Panc1 (cell line): ENCODE results near the gene MAPK11. TPM values are rescaled to one million over a fixed set of nuclear protein-coding genes. Genes with fewer than 3 reads are reported as not detected.

Experiments used
- ATAC-seq: fragments of 200-7000 bp; cut with Tn5 transposase; 2 replicates; pipeline ENCODE4 v1.9.1; 2020; ENCODE audit warnings: mild to moderate bottlenecking, moderate library complexity
- BruUV-seq: library from RNA; stranded (reverse); fragments of 400-500 nt; replicated peaks from 2 replicates; lab custom pipeline; 2021; lab: Mats Ljungman, UMichigan
- CTCF ChIA-PET: fragments of 300-600 bp; sonication (Branson Sonifier 250); formaldehyde crosslinking; loops from one replicate; lab custom pipeline; 2022; ENCODE audit warnings: antibody characterized with exemption; lab: Charles Lee
- POLR2A ChIA-PET: fragments of 300-600 bp; sonication (Branson Sonifier 250); formaldehyde crosslinking; loops from one replicate; lab custom pipeline; 2022; ENCODE audit warnings: antibody characterized with exemption; lab: Charles Lee
- DNase-seq: peaks from one replicate; pipeline ENCODE4 v3.0.0-alpha.2; 2010; ENCODE audit warnings: low read depth, low spot score
- H3K27ac ChIP-seq: 2 replicates; pipeline ENCODE4 v1.5.1; 2011; ENCODE audit warnings: mild to moderate bottlenecking, low read length, inconsistent platforms
- H3K27me3 ChIP-seq: fragments of 200-500 bp; sonication (Bioruptor generic); 2 replicates; pipeline ENCODE4 v1.6.0; 2014; ENCODE audit warnings: low read length, inconsistent platforms; ENCODE audit not compliant: control insufficient read depth, insufficient read depth
- H3K36me3 ChIP-seq: fragments of 200-500 bp; sonication (Bioruptor generic); 2 replicates; pipeline ENCODE4 v1.5.1; 2014; ENCODE audit warnings: inconsistent platforms, mild to moderate bottlenecking, low read length, moderate library complexity; ENCODE audit not compliant: control insufficient read depth, insufficient read depth
- H3K4me1 ChIP-seq: 2 replicates; pipeline ENCODE4 v1.5.1; 2011; ENCODE audit warnings: inconsistent platforms, mild to moderate bottlenecking, low read length, moderate library complexity; ENCODE audit not compliant: control insufficient read depth, insufficient read depth
- H3K4me3 ChIP-seq, 2 experiments: 2 replicates each; pipeline ENCODE4 v1.5.1; 2011 to 2012; ENCODE audit warnings: low read depth in 2 of 2, low read length in 2 of 2, mild to moderate bottlenecking in 2 of 2, inconsistent platforms in 1 of 2, moderate library complexity in 1 of 2
- H3K9me3 ChIP-seq: fragments of 200-500 bp; sonication (Bioruptor generic); 2 replicates; pipeline ENCODE4 v1.5.1; 2014; ENCODE audit warnings: low read depth, mild to moderate bottlenecking, inconsistent platforms, low read length, moderate library complexity; ENCODE audit not compliant: control insufficient read depth, insufficient read depth
- CTCF ChIP-seq: fragments of 450-650 bp; IDR thresholded peaks from 2 replicates; pipeline ENCODE4 v1.5.1; 2017; ENCODE audit warnings: mild to moderate bottlenecking
- POLR2AphosphoS5 ChIP-seq: IDR thresholded peaks from 2 replicates; pipeline ENCODE4 v1.6.1; 2012; ENCODE audit warnings: mild to moderate bottlenecking, low read depth, low read length, moderate library complexity
- REST ChIP-seq, 2 experiments: IDR thresholded peaks; 2 replicates each; pipeline ENCODE4 v1.6.1; 2011 to 2012; ENCODE audit warnings: low read depth in 2 of 2, control low read depth in 1 of 2, low read length in 1 of 2, mild to moderate bottlenecking in 1 of 2, moderate library complexity in 1 of 2; ENCODE audit not compliant: insufficient read depth in 1 of 2
- SIN3A ChIP-seq: IDR thresholded peaks from 2 replicates; pipeline ENCODE4 v1.6.1; 2012; ENCODE audit warnings: low read depth, mild to moderate bottlenecking, low read length, moderate library complexity, borderline replicate concordance; ENCODE audit not compliant: insufficient read depth
- TCF7L2 ChIP-seq: IDR thresholded peaks from 2 replicates; pipeline ENCODE4 v1.6.1; 2011; ENCODE audit warnings: mild to moderate bottlenecking, low read depth, low read length, inconsistent platforms
- in situ Hi-C: cut with HindIII; loops from 2 replicates; pipeline ENCODE4 v1.10.0; 2016; ENCODE audit warnings: low sequenced_read_pairs, low pct_unique_long_range_greater_than_20kb
- intact Hi-C: fragments of 100-400 bp; cut with micrococcal nuclease; formaldehyde crosslinking; loops from one replicate; pipeline ENCODE4 v1.10.0; 2022; ENCODE audit not compliant: unreplicated experiment
- total RNA-seq: library from RNA; stranded (reverse); gene quantifications from one replicate; pipeline ENCODE4 v1.2.1, GENCODE V29; 2021; ENCODE audit not compliant: unreplicated experiment

MAPK11 gene
- total RNA-seq, 1 experiment from 2014 or later: 77.7 TPM

- H3K4me3 ChIP-seq: no peak overlapping the region
- H3K27me3 ChIP-seq: no peaks in the 10 kb centered on the region
- H3K36me3 ChIP-seq: no peaks in the 10 kb centered on the region; the same call in 1 of the 2 replicates
- H3K4me1 ChIP-seq: peaks cover 33% of the 10 kb centered on the region
- no peak for ATAC-seq
- in situ Hi-C loops (no loop called here), intact Hi-C loops (no loop called here)
- POLR2A ChIA-PET: no interaction called here
- no peaks in the 10 kb centered on the region for H3K9me3 ChIP-seq
- no peak for TF ChIP-seq REST (IDR thresholded peaks at IDR 0.05; ENCODE audit: insufficient read depth in 1 of 2, low read depth in 2 of 2, low read length in 1 of 2)
- no peak for TF ChIP-seq TCF7L2
- no peak for TF ChIP-seq POLR2AphosphoS5
- no peak for TF ChIP-seq SIN3A
- TF ChIP-seq CTCF: no peak
- DNase-seq: no peak
- H3K27ac ChIP-seq: no peak overlapping the region
- BruUV-seq: no TSS peak
- CTCF ChIA-PET: no interaction called here
Observed at GRCh38 chr22:50310031-50310722, 40.0 kb upstream of the MAPK11 start.

GRCh38 chr22:50309601-50309991 is 39.4 kb upstream of the MAPK11 start:
- no peak overlapping the region for H3K4me3 ChIP-seq
- H3K27me3 ChIP-seq: no peaks in the 10 kb centered on the region
- H3K27ac ChIP-seq: no peak overlapping the region
- no TSS peak for BruUV-seq
- in situ Hi-C loops (no loop called here), intact Hi-C loops (no loop called here)
- ATAC-seq: no peak
- H3K9me3 ChIP-seq: no peaks in the 10 kb centered on the region
- H3K4me1 ChIP-seq: peaks cover 38% of the 10 kb centered on the region
- CTCF ChIA-PET: no interaction called here
- POLR2A ChIA-PET: no interaction called here
- DNase-seq: no peak
- H3K36me3 ChIP-seq: no peaks in the 10 kb centered on the region; the same call in 1 of the 2 replicates
- TF ChIP-seq REST (IDR thresholded peaks at IDR 0.05; ENCODE audit: insufficient read depth in 1 of 2, low read depth in 2 of 2, low read length in 1 of 2) (no peak), TCF7L2 (no peak), CTCF (no peak), SIN3A (no peak), POLR2AphosphoS5 (no peak)
